HG03432 (cell line): ENCODE measurements around the gene AP1G1.

Experiments used
- ATAC-seq: cut with Tn5 transposase; IDR thresholded peaks from one replicate; pipeline ENCODE4 v1.9.1; 2021; ENCODE audit warnings: mild to moderate bottlenecking, moderate library complexity; ENCODE audit not compliant: unreplicated experiment

AP1G1 gene

DNA sequence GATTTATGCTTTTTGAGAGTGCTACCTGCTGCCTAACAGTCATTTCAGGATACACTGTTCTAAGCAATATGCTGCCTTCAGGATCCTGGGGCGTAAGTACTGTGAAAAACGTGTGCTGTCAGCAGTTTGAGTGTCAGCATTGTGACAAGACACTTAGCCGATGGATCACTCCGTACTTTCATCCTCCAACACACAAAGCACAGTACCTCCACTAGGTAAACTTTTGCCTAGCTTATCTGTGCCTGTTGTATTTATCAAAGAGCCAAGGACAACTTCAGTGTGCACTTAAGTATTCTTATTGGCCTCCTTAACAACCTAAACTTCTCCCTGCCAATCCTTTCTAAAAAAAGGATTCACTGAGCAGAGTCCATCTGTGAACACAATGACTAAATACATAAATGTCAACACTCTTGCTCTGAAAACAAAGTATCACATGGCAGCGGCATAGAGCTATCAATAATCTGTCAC is 50.3 kb downstream of the AP1G1 start:
- ATAC-seq = no peak

- ATAC-seq = no peak
These were observed 54.0 kb downstream of the AP1G1 start for GRCh38 chr16:71754652-71755051.

GRCh38 chr16:71754108-71754507 is 54.5 kb downstream of the AP1G1 start:
- no peak for ATAC-seq

DNA sequence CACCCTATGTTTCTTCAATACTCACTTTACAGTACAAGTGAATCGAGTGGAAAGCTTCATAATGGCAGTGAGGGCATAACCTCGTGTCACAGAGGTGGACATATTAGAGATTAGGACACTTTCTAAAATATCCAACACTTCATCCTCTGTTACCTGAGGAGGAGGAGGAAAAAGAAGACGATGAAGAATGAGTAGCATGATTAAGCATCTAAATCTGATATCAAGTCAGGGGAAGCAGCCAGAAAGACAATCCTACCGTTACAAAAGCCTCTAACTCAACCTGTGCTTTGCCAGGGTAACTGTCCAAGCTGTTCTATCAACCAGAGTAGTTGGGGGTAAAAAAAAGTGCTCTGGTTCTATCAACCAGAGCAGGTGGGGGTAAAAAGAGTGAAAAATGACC is 60.4 kb downstream of the AP1G1 start:
- ATAC-seq = no peak

GRCh38 chr16:71746442-71747046 is 62.1 kb downstream of the AP1G1 start:
- no peak for ATAC-seq

- ATAC-seq = no peak
These were observed 69.8 kb downstream of the AP1G1 start for GRCh38 chr16:71738855-71739254.

GRCh38 chr16:71737501-71737900 is 71.1 kb downstream of the AP1G1 start:
- ATAC-seq = no peak

GRCh38 chr16:71734511-71734910 is 74.1 kb downstream of the AP1G1 start:
- ATAC-seq = no peak

DNA sequence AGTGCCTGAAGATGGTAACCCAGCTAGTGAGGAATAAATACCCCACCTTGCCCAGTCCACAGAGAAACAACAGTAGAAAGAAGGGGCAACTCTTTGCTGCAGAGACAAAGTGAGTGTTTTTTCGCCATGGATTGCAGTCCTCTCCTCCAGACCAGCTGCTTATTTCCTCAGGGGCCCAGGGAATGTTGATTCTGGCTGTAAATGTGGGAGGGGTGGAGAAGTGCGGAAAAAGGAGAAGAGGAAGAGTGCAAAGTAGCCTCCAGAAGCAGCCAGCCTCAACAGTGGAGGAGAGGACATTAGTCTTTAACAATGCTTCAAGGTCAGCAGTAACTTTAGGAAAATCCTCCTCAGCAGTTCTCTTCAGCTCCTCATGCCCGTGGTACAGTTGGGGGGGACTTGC is 76.0 kb downstream of the AP1G1 start:
- ATAC-seq = no peak

- no peak for ATAC-seq
These were observed 80.9 kb downstream of the AP1G1 start for GRCh38 chr16:71727551-71728324.

DNA sequence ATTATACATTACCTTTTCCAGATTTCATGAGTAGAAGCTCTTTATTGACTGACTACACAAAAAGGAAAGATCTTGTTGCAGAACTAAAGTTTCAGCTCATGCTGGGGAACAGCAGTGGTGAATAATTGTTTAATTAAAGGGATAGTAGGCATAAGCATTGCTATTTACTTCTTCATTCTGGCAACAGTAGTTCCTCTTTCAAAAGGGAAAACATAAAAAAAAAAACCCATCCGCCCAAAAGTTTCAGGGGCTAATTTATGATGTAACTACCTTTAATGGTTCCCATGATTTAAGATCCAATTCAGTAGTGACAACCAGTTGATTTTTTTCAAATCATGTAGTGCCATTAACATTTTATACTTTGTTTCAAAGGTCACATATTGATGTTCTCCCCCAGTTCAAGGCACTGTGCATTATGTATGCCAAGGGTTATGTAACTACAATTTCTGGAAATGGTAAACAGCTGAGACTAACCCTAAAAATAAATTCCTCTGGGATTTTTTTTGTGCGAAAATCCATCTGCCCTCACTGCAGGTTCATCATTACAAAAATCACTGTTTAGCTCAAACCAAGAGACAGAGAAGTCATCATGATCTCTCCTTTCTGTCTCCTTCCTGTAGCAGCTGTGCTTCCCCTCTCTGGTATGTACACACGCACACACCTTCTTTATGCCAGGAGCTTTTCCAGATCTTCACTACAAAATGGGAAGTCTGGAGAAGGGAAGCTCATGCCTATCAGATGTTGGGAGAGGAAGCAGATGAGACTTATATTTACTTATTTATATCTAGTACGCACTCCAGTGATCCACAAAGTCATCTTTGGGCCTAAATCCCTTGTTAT is 81.9 kb downstream of the AP1G1 start:
- ATAC-seq = no peak

GRCh38 chr16:71724320-71724751 is 84.3 kb downstream of the AP1G1 start, which contains the start of gene PHLPP2:
Gene PHLPP2 (minus strand): TSS chr16:71724701. CDS start chr16:71714795, 9,906 bp downstream.
- ATAC-seq = no peak

- ATAC-seq = peak; percentile 81
These were observed 84.9 kb downstream of the AP1G1 start for GRCh38 chr16:71723537-71724319.

GRCh38 chr16:71722801-71723536 is 85.7 kb downstream of the AP1G1 start:
- ATAC-seq = peak; percentile 45

DNA sequence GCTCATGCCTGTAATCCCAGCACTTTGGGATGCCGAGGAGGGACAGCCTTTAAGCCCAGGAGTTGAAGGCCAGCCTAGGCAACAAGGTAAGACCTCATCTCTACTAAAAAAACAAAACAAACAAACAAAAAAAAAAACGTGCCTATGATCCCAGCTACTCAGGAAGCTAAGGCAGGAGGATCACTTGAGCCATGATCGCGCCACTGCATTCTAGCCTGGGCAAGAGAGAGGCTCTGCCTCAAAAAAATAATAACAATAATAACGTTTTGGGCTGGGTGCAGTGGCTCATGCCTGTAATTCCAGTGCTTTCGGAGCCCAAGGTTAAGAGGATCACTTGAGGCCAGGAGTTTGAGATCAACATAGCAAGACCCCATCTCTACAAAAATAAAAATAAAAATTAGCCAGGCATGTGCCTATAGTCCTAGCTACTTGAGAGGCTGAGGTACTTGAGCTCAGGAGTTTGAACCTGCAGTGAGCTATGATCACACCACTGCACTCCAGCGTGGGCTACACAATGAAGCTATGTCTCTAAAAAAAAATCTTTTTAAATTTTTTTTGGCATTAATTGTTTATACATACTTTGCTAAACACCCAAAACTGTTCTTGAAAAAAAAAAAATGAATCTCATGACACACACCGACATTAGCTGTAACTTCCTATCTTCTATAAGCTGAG is 87.4 kb downstream of the AP1G1 start:
- ATAC-seq = no peak

DNA sequence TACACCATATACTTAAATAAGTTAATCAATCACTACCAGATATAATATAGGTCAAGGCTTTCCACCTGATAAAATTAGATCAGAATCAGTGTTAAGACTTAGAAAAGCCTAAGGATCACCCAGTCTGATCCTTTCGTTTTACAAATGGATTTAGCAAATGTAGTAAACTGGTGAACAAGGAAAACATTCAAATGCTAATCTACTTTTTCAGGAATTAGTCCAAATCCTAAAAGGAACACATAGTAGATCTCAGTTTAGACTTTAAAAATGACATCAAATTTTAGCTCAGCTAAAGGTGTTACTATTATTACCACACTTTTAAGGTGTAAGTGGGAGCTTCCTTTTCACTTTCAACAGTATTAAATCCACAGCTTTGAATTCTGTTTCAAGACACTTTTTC is 96.1 kb downstream of the AP1G1 start:
- ATAC-seq = no peak

GRCh38 chr16:71711789-71712188 is 96.8 kb downstream of the AP1G1 start:
- ATAC-seq = no peak

DNA sequence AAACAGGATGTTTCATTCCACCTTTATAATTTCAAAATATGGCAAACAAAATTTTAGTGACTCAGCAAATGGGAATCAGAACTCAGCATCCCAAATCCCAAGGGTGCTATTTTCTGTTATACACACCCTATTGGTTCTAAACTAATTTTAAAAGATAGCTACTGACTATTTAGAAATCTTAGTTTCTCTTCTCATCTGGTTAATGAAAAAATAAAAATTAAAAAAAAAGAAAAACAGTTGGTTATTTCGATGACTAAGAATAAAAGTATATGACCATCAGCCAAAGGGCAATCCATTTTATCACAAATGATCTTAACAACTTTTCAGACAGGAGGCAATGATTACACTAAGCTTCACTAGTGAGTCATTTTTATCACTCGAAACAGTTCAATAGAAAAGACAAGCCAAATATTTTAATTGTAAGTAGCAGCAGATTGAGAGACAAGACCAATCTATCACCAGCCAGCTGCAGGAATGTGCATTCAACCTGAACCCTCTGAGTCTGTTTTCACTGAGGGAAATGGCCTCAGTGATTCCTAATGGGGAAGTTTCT is 99.3 kb downstream of the AP1G1 start:
- ATAC-seq = no peak

- ATAC-seq = no peak
These were observed 99.9 kb downstream of the AP1G1 start for GRCh38 chr16:71708696-71709095.
